ENCODE measurements around the gene MED25. TPM values are rescaled to one million over a fixed set of nuclear protein-coding genes. Genes with fewer than 3 reads are reported as not detected.

The MED25 gene
- total and polyA plus RNA-seq, 12 donors, result 39.5 to 149 (median 54.9) TPM

GRCh38 chr19:49779731-49780555 lies 38.1 kb upstream of the MED25 start:
- Histone ChIP-seq H3K27me3 (no peaks in the 10 kb centered on the region), H3K9me3 (no peaks in the 10 kb centered on the region), H3K27ac (peak overlapping the region in 1 of 10 donors; percentile 60), H3K36me3 (peaks cover 0 to 72% (median 25%) of the 10 kb centered on the region in 9 donors), H3K4me1 (peaks cover 0 to 26% (median 0%) of the 10 kb centered on the region in 9 donors), H3K4me3 (no peak overlapping the region)
- intact Hi-C loops (cut with DNase I), result no loop called here
- TF ChIP-seq CTCF (IDR thresholded peaks at IDR 0.05), result no peak
- no peak for DNase-seq
- WGBS, 2 donors, result 81 to 84% methylated on average over 11 of the region's 11 CpGs
- peak in 3 of 8 donors; percentile 14 to 38 (median 20) for ATAC-seq

- no peak for DNase-seq
Measured at GRCh38 chr19:49780861-49781260, 37.2 kb upstream of the MED25 start.

GRCh38 chr19:49781394-49781793 lies 36.7 kb upstream of the MED25 start:
- Histone ChIP-seq H3K4me1 (peaks cover 0 to 29% (median 0%) of the 10 kb centered on the region in 9 donors), H3K9me3 (no peaks in the 10 kb centered on the region), H3K27ac (peak overlapping the region in 1 of 10 donors; percentile 60), H3K4me3 (no peak overlapping the region), H3K36me3 (peaks cover 0 to 73% (median 34%) of the 10 kb centered on the region in 9 donors), H3K27me3 (no peaks in the 10 kb centered on the region)
- intact Hi-C loops (cut with DNase I), result no loop called here
- WGBS, 2 donors, result 89 to 93% methylated on average over 7 of the region's 7 CpGs
- DNase-seq (no peak), ATAC-seq (peak in 3 of 8 donors; percentile 18 to 29 (median 28))
- no peak for TF ChIP-seq CTCF (IDR thresholded peaks at IDR 0.05)

More at GRCh38 chr19:49780861-49781260, 37.2 kb upstream of the MED25 start:
- ATAC-seq, result no peak
- no peak overlapping the region for H3K4me3 ChIP-seq
- H3K4me1 ChIP-seq, result peaks cover 0 to 26% (median 0%) of the 10 kb centered on the region in 9 donors
- peaks cover 0 to 73% (median 34%) of the 10 kb centered on the region in 9 donors for H3K36me3 ChIP-seq
- intact Hi-C loops (cut with DNase I), result no loop called here
- H3K9me3 ChIP-seq, result no peaks in the 10 kb centered on the region
- no peak for TF ChIP-seq CTCF (IDR thresholded peaks at IDR 0.05)
- WGBS, 2 donors, result 88 to 90% methylated on average over 8 of the region's 8 CpGs
- no peaks in the 10 kb centered on the region for H3K27me3 ChIP-seq
- H3K27ac ChIP-seq, result peak overlapping the region in 1 of 10 donors; percentile 60

- DNase-seq (no peak), ATAC-seq (no peak)
- H3K27ac ChIP-seq, result no peak overlapping the region
- no peaks in the 10 kb centered on the region for H3K9me3 ChIP-seq
- intact Hi-C loops (cut with DNase I), result no loop called here
- 96% methylated on average over 18 of the region's 18 CpGs for WGBS, 2 donors
- H3K4me3 ChIP-seq, result no peak overlapping the region
- H3K4me1 ChIP-seq, result peaks cover 0 to 34% (median 0%) of the 10 kb centered on the region in 9 donors
- TF ChIP-seq CTCF (IDR thresholded peaks at IDR 0.05), result no peak
- H3K36me3 ChIP-seq, result peaks cover 0 to 76% (median 34%) of the 10 kb centered on the region in 9 donors
- H3K27me3 ChIP-seq, result no peaks in the 10 kb centered on the region
Measured at GRCh38 chr19:49782515-49782914, 35.6 kb upstream of the MED25 start.

Measured in heart right ventricle (tissue), 16 donors.